HepG2 (cell line): Measurements from ENCODE around the gene FASTK. TPM values are rescaled to one million over a fixed set of nuclear protein-coding genes. Genes with fewer than 3 reads are reported as not detected.
A peak's percentile ranks its signal among the peaks of the same experiment; 100 is the strongest.

Source experiments
- CCAR2 ChIP-seq: fragments of 200-400 bp; formaldehyde crosslinking; optimal IDR thresholded peaks from 2 replicates; pipeline ENCODE3; 2018; ENCODE audit warnings: low read depth, mild to moderate bottlenecking, low read length, moderate library complexity
- CREB1 ChIP-seq, 2 experiments: fragments of 450-650 bp in 1 of 2; IDR thresholded peaks; 2 replicates each; pipeline ENCODE4 v1.6.1; 2016 to 2017; ENCODE audit warnings: control low read depth in 1 of 2, mild to moderate bottlenecking in 1 of 2, missing compliant biosample characterization in 1 of 2, missing genetic modification characterization in 1 of 2
- DR1 ChIP-seq: sonication (generic); formaldehyde crosslinking; IDR thresholded peaks from 2 replicates; pipeline ENCODE4 v1.8.0; 2021; ENCODE audit warnings: mild to moderate bottlenecking, missing genetic modification reagents, inconsistent platforms
- MTF2 ChIP-seq: sonication (generic); formaldehyde crosslinking; IDR thresholded peaks from 2 replicates; pipeline ENCODE4 v1.5.0; 2020; ENCODE audit warnings: missing genetic modification reagents, borderline replicate concordance
- NRL ChIP-seq: sonication (generic); formaldehyde crosslinking; IDR thresholded peaks from 2 replicates; pipeline ENCODE4 v1.5.0; 2020; ENCODE audit warnings: missing genetic modification reagents, mild to moderate bottlenecking, moderate library complexity, borderline replicate concordance
- RNF219 ChIP-seq: sonication (generic); formaldehyde crosslinking; IDR thresholded peaks from 2 replicates; pipeline ENCODE4 v1.5.0; 2020; ENCODE audit warnings: mild to moderate bottlenecking, missing genetic modification reagents
- SIX4 ChIP-seq: sonication (generic); formaldehyde crosslinking; IDR thresholded peaks from 2 replicates; pipeline ENCODE4 v1.4.0; 2020; ENCODE audit warnings: missing genetic modification reagents
- SOX5 ChIP-seq: IDR thresholded peaks from 2 replicates; pipeline ENCODE4 v1.6.1; 2016; ENCODE audit warnings: borderline replicate concordance
- ZNF235 ChIP-seq: sonication (generic); formaldehyde crosslinking; IDR thresholded peaks from 2 replicates; pipeline ENCODE4 v1.8.1; 2023; ENCODE audit warnings: mild to moderate bottlenecking, missing genetic modification reagents, borderline replicate concordance
- ZNF282 ChIP-seq: fragments of 450-650 bp; IDR thresholded peaks from 2 replicates; pipeline ENCODE4 v1.6.1; 2018; ENCODE audit not compliant: partially characterized antibody
- ZNF33B ChIP-seq: sonication (generic); formaldehyde crosslinking; IDR thresholded peaks from 2 replicates; pipeline ENCODE4 v1.5.1; 2020; ENCODE audit warnings: mild to moderate bottlenecking, missing genetic modification reagents
- ZNF607 ChIP-seq: sonication (generic); formaldehyde crosslinking; IDR thresholded peaks from 2 replicates; pipeline ENCODE4 v1.5.1; 2020; ENCODE audit warnings: missing genetic modification reagents, mild to moderate bottlenecking, borderline replicate concordance
- ZNF609 ChIP-seq: sonication (generic); formaldehyde crosslinking; IDR thresholded peaks from 2 replicates; pipeline ENCODE4 v1.4.0; 2020; ENCODE audit warnings: mild to moderate bottlenecking, missing genetic modification reagents, borderline replicate concordance
- ZNF780A ChIP-seq: sonication (generic); formaldehyde crosslinking; IDR thresholded peaks from 2 replicates; pipeline ENCODE4 v1.8.0; 2022; ENCODE audit warnings: mild to moderate bottlenecking, missing genetic modification reagents, moderate library complexity
- ZNF839 ChIP-seq: sonication (generic); formaldehyde crosslinking; IDR thresholded peaks from 2 replicates; pipeline ENCODE4 v1.4.0; 2020; ENCODE audit warnings: missing genetic modification reagents, mild to moderate bottlenecking, borderline replicate concordance
- polyA plus RNA-seq, 8 experiments: library from polyadenylated mRNA; depleted of rRNA in 3 of 8; stranded (reverse) in 7 of 8; unstranded in 1 of 8; fragments of >200 nt; fragmentation: Illumina TruSeq in 4 of 8; extraction: Trizol in 4 of 8; gene quantifications; 2 replicates each; pipeline versions ENCODE4 v1.2.1 to v1.2.3, GENCODE V29; 2011 to 2016; ENCODE audit warnings: low read depth in 4 of 8, missing spikeins in 1 of 8, mixed read lengths in 1 of 8; ENCODE audit not compliant: insufficient read depth in 1 of 8
- total RNA-seq, 5 experiments: library from RNA; depleted of rRNA; stranded (reverse); fragments of >200 nt; fragmentation: Illumina TruSeq; extraction: Trizol; gene quantifications; 2 replicates each; pipeline ENCODE4 v1.2.3, GENCODE V29; 2016; ENCODE audit warnings: low read depth in 1 of 5
- TF ChIP-seq, protein P1 (sequence below): sonication (generic); formaldehyde crosslinking; IDR thresholded peaks from 2 replicates; pipeline ENCODE4 v1.8.1; 2023; ENCODE audit warnings: missing genetic modification reagents, mild to moderate bottlenecking, borderline replicate concordance
- TF ChIP-seq, protein P2 (sequence below): sonication (generic); formaldehyde crosslinking; IDR thresholded peaks from 2 replicates; pipeline ENCODE4 v1.5.0; 2020; ENCODE audit warnings: missing genetic modification reagents, mild to moderate bottlenecking, borderline replicate concordance
- TF ChIP-seq, protein P3 (sequence below): sonication (generic); formaldehyde crosslinking; IDR thresholded peaks from 2 replicates; pipeline ENCODE4 v1.8.0; 2022; ENCODE audit warnings: mild to moderate bottlenecking, missing genetic modification reagents, borderline replicate concordance

Gene FASTK
- total and polyA plus RNA-seq, 2 of the 13 experiments (the other 11 are each of a cell fraction or from before 2014, with no cell fraction given): 52.9 to 55.7 TPM

GRCh38 chr7:151087245-151088018 lies 6.8 kb upstream of the FASTK start (continued):
- no peak for TF ChIP-seq NRL (CRISPR knock-in tag)
- no peak for TF ChIP-seq MTF2 (CRISPR knock-in tag)
- TF ChIP-seq ZNF607 (CRISPR knock-in tag): peak; percentile 57
- no peak for TF ChIP-seq ZNF609
- TF ChIP-seq ZNF839: no peak
- no peak for TF ChIP-seq SOX5 (CRISPR knock-in tag)
- TF ChIP-seq ZNF33B (CRISPR knock-in tag): no peak; the same call in 1 of the 2 replicates
- TF ChIP-seq, protein P1, sequence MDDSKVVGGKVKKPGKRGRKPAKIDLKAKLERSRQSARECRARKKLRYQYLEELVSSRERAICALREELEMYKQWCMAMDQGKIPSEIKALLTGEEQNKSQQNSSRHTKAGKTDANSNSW (CRISPR knock-in tag): no peak
- TF ChIP-seq DR1 (CRISPR knock-in tag): peak; percentile 32; the same call in 1 of the 2 replicates
- TF ChIP-seq CCAR2: no peak
- no peak for TF ChIP-seq ZNF780A (CRISPR knock-in tag)
- TF ChIP-seq ZNF282: no peak
- TF ChIP-seq RNF219 (CRISPR knock-in tag): no peak
- peak; percentile 67; the same call in 1 of the 2 replicates for TF ChIP-seq ZNF235 (CRISPR knock-in tag)
- TF ChIP-seq CREB1 (IDR thresholded peaks at IDR 0.05): no peak
- TF ChIP-seq CREB1 (CRISPR knock-in tag; IDR thresholded peaks at IDR 0.05): no peak
- TF ChIP-seq, protein P2, sequence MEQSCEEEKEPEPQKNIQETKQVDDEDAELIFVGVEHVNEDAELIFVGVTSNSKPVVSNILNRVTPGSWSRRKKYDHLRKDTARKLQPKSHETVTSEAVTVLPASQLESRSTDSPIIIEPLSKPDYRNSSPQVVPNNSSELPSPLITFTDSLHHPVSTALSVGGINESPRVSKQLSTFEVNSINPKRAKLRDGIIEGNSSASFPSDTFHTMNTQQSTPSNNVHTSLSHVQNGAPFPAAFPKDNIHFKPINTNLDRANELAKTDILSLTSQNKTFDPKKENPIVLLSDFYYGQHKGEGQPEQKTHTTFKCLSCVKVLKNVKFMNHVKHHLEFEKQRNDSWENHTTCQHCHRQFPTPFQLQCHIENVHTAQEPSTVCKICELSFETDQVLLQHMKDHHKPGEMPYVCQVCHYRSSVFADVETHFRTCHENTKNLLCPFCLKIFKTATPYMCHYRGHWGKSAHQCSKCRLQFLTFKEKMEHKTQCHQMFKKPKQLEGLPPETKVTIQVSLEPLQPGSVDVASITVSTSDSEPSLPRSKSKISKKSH (CRISPR knock-in tag): peak; percentile 67; the same call in 1 of the 2 replicates
- TF ChIP-seq SIX4 (CRISPR knock-in tag): no peak
- TF ChIP-seq, protein P3, sequence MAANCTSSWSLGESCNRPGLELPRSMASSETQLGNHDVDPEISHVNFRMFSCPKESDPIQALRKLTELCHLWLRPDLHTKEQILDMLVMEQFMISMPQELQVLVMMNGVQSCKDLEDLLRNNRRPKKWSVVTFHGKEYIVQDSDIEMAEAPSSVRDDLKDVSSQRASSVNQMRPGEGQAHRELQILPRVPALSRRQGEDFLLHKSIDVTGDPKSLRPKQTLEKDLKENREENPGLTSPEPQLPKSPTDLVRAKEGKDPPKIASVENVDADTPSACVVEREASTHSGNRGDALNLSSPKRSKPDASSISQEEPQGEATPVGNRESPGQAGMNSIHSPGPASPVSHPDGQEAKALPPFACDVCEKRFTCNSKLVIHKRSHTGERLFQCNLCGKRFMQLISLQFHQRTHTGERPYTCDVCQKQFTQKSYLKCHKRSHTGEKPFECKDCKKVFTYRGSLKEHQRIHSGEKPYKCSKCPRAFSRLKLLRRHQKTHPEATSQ (CRISPR knock-in tag): no peak
